HL-60 (cell line): ENCODE data around the gene IL31RA.

Source experiments
- DNase-seq, 2 experiments: peaks; one replicate each; pipeline ENCODE4 v3.0.0-alpha.2; 2010 to 2020; ENCODE audit warnings: low read depth in 1 of 2, low spot score in 1 of 2
- H3K27ac ChIP-seq: fragments of 250-450 bp; sonication (Bioruptor Pico); replicated peaks from 2 replicates; pipeline ENCODE4 v1.5.1; 2020; ENCODE audit warnings: mild to moderate bottlenecking, moderate library complexity
- H3K27me3 ChIP-seq: fragments of 250-450 bp; sonication (Bioruptor Pico); 2 replicates; pipeline ENCODE4 v1.5.1; 2021; ENCODE audit warnings: mild to moderate bottlenecking, moderate library complexity; ENCODE audit not compliant: insufficient read depth, poor library complexity, severe bottlenecking
- H3K4me3 ChIP-seq: replicated peaks from 2 replicates; pipeline ENCODE4 v1.5.1; 2011; ENCODE audit warnings: mild to moderate bottlenecking, control low read depth, low read length; ENCODE audit not compliant: insufficient read depth
- CTCF ChIP-seq: IDR thresholded peaks from one replicate; pipeline ENCODE4 v1.5.1; 2011; ENCODE audit warnings: low read length, control low read depth, inconsistent platforms; ENCODE audit not compliant: insufficient read depth
- GABPA ChIP-seq: IDR thresholded peaks from 2 replicates; pipeline ENCODE4 v1.6.1; 2012; ENCODE audit warnings: low read depth
- POLR2AphosphoS5 ChIP-seq: IDR thresholded peaks from 2 replicates; pipeline ENCODE4 v1.6.1; 2012; ENCODE audit warnings: low read depth
- REST ChIP-seq: IDR thresholded peaks from 2 replicates; pipeline ENCODE4 v1.6.1; 2012; ENCODE audit warnings: low read depth; ENCODE audit not compliant: insufficient replicate concordance
- SPI1 ChIP-seq: IDR thresholded peaks from 2 replicates; pipeline ENCODE4 v1.6.1; 2012; ENCODE audit warnings: low read depth, mild to moderate bottlenecking, borderline replicate concordance

The IL31RA gene

DNA sequence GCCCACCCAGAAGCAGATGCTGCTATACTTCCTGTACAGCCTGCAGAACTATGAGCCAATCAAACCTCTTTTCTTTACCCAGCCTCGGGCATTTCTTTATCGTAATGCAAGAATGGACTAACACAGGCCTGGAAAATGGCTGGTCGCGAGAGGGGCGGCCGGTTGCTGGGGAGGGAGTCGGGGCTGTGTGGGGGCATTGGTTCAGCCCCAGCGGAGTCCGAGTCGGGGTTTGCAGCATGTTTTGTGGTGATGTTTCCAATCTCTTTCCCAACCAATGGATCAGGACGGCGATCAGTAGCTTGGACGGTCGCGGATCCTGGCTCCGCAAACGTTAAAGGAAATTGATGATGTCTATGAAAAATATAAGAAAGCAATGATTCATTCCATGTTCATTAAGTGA is 18.7 kb upstream of the IL31RA start:
- Histone ChIP-seq H3K27ac (no peak overlapping the region), H3K4me3 (no peak overlapping the region), H3K27me3 (no peaks in the 10 kb centered on the region)
- DNase-seq: no peak
- TF ChIP-seq POLR2AphosphoS5 (no peak), REST (no peak), GABPA (no peak), SPI1 (no peak), CTCF (no peak)

GRCh38 chr5:55836191-55836590 is 15.0 kb upstream of the IL31RA start:
- Histone ChIP-seq H3K27ac (no peak overlapping the region), H3K4me3 (no peak overlapping the region), H3K27me3 (no peaks in the 10 kb centered on the region)
- no peak for DNase-seq
- no peak for TF ChIP-seq GABPA
- no peak for TF ChIP-seq POLR2AphosphoS5
- no peak for TF ChIP-seq SPI1
- no peak for TF ChIP-seq CTCF
- no peak for TF ChIP-seq REST

GRCh38 chr5:55841976-55842375 is 9.2 kb upstream of the IL31RA start:
- no peak for DNase-seq
- H3K4me3 ChIP-seq: no peak overlapping the region
- H3K27me3 ChIP-seq: no peaks in the 10 kb centered on the region
- no peak overlapping the region for H3K27ac ChIP-seq
- TF ChIP-seq REST (no peak), CTCF (no peak), GABPA (no peak), SPI1 (no peak), POLR2AphosphoS5 (no peak)
